GM18502 (cell line): ENCODE data around the gene BUB1B.

ENCODE experiments used
- ATAC-seq: cut with Tn5 transposase; IDR thresholded peaks from one replicate; pipeline ENCODE4 v1.9.1; 2021; ENCODE audit warnings: mild to moderate bottlenecking; ENCODE audit not compliant: unreplicated experiment, poor library complexity

The BUB1B gene

DNA sequence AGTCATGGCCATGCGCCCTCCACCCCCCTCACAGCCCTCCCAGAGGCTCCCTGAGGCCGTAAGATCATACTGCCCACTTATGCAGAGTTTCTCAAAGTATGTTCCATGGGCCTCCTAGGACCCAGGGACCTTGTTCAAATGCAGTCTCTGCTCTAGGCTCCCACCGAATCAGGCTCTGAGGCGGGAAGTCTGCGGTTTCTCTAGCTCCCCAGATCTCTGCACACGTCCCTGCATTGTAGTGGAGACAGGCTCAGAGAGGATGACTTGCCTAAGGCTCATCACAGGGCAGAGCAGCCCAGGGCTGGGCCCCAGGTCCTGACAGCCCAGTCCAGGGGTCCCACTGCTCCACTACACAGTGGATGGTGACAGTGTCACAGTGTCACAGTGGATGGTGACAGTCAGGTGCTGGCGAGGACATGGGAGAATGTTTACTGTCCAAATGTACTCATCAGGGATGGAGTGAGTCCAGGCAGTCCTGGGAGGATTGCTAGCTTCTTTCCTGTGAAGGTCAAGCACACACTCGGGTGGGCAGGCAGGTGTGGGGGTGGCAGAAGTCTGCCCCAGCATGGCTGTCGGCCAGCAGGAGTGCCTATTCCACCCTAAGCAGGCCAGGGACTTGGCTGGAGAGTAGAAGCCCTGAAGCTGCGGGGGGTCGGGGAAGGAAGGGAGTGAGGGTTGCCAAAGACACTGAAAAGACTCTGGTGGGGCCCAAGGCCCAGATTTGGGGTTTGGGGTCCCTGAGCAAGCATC, 109.6 kb downstream of the BUB1B start:
- no peak for ATAC-seq
